ENCODE results near the gene NUDT8. TPM values are rescaled to one million over a fixed set of nuclear protein-coding genes. Genes with fewer than 3 reads are reported as not detected.

The NUDT8 gene
- total and polyA plus RNA-seq, 2 experiments from 2014 or later, result 13.6 to 28.7 TPM

GRCh38 chr11:67642173-67643120, 12.7 kb upstream of the NUDT8 start:
- no peak for TF ChIP-seq EZH2 (IDR thresholded peaks at IDR 0.05; ENCODE audit: borderline replicate concordance)
- TF ChIP-seq CTCF (IDR thresholded peaks at IDR 0.05; ENCODE audit: poor library complexity), result no peak
- TF ChIP-seq EZH2phosphoT487 (IDR thresholded peaks at IDR 0.05; ENCODE audit: low read depth, severe bottlenecking, unreplicated experiment), result no peak
- H3K4me2 ChIP-seq, result no peak overlapping the region
- no peaks in the 10 kb centered on the region for H4K20me1 ChIP-seq (ENCODE audit: insufficient read depth, poor library complexity, severe bottlenecking)
- H3K4me3 ChIP-seq, result no peak overlapping the region
- no peaks in the 10 kb centered on the region for H3K27me3 ChIP-seq
- WGBS (ENCODE audit: low lambda C conversion rate, missing lambda C conversion rate), result 94% methylated on average over 15 of the region's 15 CpGs
- H3K4me1 ChIP-seq (ENCODE audit: insufficient read depth), result no peaks in the 10 kb centered on the region
- DNase-seq (ENCODE audit: low spot score), result peak; percentile 4
- no peaks in the 10 kb centered on the region for H3K36me3 ChIP-seq (replicated peaks; ENCODE audit: insufficient read depth, low read depth)
- no peaks in the 10 kb centered on the region for H3K79me2 ChIP-seq
- no peak overlapping the region for H3K27ac ChIP-seq
- no peaks in the 10 kb centered on the region for H3K9me3 ChIP-seq (ENCODE audit: low read depth)
- H2AFZ ChIP-seq, result no peak overlapping the region
- no peaks in the 10 kb centered on the region for H3K9me2 ChIP-seq (replicated peaks; ENCODE audit: insufficient read depth)

- WGBS (ENCODE audit: low lambda C conversion rate, missing lambda C conversion rate), result 90% methylated on average over 28 of the region's 28 CpGs
- H3K79me2 ChIP-seq, result no peaks in the 10 kb centered on the region
Measured at GRCh38 chr11:67641338-67642172, 11.8 kb upstream of the NUDT8 start.

GRCh38 chr11:67640758-67641337, 11.1 kb upstream of the NUDT8 start:
- WGBS (ENCODE audit: low lambda C conversion rate, missing lambda C conversion rate), result 87% methylated on average over 12 of the region's 12 CpGs
- Histone ChIP-seq H3K27ac (no peak overlapping the region), H3K4me2 (no peak overlapping the region), H2AFZ (no peak overlapping the region), H3K36me3 (replicated peaks; ENCODE audit: insufficient read depth, low read depth) (no peaks in the 10 kb centered on the region), H3K9me3 (ENCODE audit: low read depth) (no peaks in the 10 kb centered on the region), H3K27me3 (no peaks in the 10 kb centered on the region), H3K9me2 (replicated peaks; ENCODE audit: insufficient read depth) (no peaks in the 10 kb centered on the region), H3K4me3 (no peak overlapping the region), H4K20me1 (ENCODE audit: insufficient read depth, poor library complexity, severe bottlenecking) (no peaks in the 10 kb centered on the region), H3K4me1 (ENCODE audit: insufficient read depth) (no peaks in the 10 kb centered on the region), H3K79me2 (no peaks in the 10 kb centered on the region)
- no peak for TF ChIP-seq EZH2 (IDR thresholded peaks at IDR 0.05; ENCODE audit: borderline replicate concordance)
- TF ChIP-seq CTCF (IDR thresholded peaks at IDR 0.05; ENCODE audit: poor library complexity), result no peak
- no peak for TF ChIP-seq EZH2phosphoT487 (IDR thresholded peaks at IDR 0.05; ENCODE audit: low read depth, severe bottlenecking, unreplicated experiment)
- DNase-seq (ENCODE audit: low spot score), result no peak

More at GRCh38 chr11:67641338-67642172, 11.8 kb upstream of the NUDT8 start:
- Histone ChIP-seq H4K20me1 (ENCODE audit: insufficient read depth, poor library complexity, severe bottlenecking) (no peaks in the 10 kb centered on the region), H3K4me2 (no peak overlapping the region), H3K27ac (no peak overlapping the region), H3K9me3 (ENCODE audit: low read depth) (no peaks in the 10 kb centered on the region), H3K27me3 (no peaks in the 10 kb centered on the region), H3K4me3 (no peak overlapping the region), H3K9me2 (replicated peaks; ENCODE audit: insufficient read depth) (no peaks in the 10 kb centered on the region), H3K36me3 (replicated peaks; ENCODE audit: insufficient read depth, low read depth) (no peaks in the 10 kb centered on the region), H3K4me1 (ENCODE audit: insufficient read depth) (no peaks in the 10 kb centered on the region), H2AFZ (no peak overlapping the region)
- no peak for TF ChIP-seq CTCF (IDR thresholded peaks at IDR 0.05; ENCODE audit: poor library complexity)
- TF ChIP-seq EZH2phosphoT487 (IDR thresholded peaks at IDR 0.05; ENCODE audit: low read depth, severe bottlenecking, unreplicated experiment), result no peak
- no peak for TF ChIP-seq EZH2 (IDR thresholded peaks at IDR 0.05; ENCODE audit: borderline replicate concordance)
- no peak for DNase-seq (ENCODE audit: low spot score)

Measured in hepatocyte (in vitro differentiated cells).